ENCODE data around the gene FAM163B. TPM values are rescaled to one million over a fixed set of nuclear protein-coding genes. Genes with fewer than 3 reads are reported as not detected.

Gene FAM163B
- total and polyA plus RNA-seq, 2 experiments from 2014 or later: 0.60 to 1.3 TPM

DNA sequence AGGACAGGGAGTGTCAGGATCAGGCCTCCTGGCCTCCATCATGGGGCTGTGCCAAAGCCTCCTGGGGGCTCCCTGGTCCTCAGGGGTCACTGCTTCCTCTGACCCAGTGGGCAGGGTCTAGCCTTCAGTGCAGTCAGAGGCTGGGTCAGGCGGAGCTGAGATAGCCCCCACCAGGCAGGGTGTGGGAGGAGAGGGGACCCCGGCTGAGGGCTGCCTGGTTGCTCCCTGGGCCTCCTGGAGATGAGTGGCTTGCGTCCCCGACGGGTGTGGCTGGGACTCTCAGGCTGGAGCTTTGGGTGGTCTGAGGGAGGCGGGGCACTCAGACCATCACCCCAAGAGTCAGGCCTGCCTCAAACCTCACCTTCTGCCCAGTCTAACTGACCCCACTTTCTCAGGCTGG lies 21.7 kb downstream of the FAM163B start (continued):
- TF ChIP-seq, protein P1, sequence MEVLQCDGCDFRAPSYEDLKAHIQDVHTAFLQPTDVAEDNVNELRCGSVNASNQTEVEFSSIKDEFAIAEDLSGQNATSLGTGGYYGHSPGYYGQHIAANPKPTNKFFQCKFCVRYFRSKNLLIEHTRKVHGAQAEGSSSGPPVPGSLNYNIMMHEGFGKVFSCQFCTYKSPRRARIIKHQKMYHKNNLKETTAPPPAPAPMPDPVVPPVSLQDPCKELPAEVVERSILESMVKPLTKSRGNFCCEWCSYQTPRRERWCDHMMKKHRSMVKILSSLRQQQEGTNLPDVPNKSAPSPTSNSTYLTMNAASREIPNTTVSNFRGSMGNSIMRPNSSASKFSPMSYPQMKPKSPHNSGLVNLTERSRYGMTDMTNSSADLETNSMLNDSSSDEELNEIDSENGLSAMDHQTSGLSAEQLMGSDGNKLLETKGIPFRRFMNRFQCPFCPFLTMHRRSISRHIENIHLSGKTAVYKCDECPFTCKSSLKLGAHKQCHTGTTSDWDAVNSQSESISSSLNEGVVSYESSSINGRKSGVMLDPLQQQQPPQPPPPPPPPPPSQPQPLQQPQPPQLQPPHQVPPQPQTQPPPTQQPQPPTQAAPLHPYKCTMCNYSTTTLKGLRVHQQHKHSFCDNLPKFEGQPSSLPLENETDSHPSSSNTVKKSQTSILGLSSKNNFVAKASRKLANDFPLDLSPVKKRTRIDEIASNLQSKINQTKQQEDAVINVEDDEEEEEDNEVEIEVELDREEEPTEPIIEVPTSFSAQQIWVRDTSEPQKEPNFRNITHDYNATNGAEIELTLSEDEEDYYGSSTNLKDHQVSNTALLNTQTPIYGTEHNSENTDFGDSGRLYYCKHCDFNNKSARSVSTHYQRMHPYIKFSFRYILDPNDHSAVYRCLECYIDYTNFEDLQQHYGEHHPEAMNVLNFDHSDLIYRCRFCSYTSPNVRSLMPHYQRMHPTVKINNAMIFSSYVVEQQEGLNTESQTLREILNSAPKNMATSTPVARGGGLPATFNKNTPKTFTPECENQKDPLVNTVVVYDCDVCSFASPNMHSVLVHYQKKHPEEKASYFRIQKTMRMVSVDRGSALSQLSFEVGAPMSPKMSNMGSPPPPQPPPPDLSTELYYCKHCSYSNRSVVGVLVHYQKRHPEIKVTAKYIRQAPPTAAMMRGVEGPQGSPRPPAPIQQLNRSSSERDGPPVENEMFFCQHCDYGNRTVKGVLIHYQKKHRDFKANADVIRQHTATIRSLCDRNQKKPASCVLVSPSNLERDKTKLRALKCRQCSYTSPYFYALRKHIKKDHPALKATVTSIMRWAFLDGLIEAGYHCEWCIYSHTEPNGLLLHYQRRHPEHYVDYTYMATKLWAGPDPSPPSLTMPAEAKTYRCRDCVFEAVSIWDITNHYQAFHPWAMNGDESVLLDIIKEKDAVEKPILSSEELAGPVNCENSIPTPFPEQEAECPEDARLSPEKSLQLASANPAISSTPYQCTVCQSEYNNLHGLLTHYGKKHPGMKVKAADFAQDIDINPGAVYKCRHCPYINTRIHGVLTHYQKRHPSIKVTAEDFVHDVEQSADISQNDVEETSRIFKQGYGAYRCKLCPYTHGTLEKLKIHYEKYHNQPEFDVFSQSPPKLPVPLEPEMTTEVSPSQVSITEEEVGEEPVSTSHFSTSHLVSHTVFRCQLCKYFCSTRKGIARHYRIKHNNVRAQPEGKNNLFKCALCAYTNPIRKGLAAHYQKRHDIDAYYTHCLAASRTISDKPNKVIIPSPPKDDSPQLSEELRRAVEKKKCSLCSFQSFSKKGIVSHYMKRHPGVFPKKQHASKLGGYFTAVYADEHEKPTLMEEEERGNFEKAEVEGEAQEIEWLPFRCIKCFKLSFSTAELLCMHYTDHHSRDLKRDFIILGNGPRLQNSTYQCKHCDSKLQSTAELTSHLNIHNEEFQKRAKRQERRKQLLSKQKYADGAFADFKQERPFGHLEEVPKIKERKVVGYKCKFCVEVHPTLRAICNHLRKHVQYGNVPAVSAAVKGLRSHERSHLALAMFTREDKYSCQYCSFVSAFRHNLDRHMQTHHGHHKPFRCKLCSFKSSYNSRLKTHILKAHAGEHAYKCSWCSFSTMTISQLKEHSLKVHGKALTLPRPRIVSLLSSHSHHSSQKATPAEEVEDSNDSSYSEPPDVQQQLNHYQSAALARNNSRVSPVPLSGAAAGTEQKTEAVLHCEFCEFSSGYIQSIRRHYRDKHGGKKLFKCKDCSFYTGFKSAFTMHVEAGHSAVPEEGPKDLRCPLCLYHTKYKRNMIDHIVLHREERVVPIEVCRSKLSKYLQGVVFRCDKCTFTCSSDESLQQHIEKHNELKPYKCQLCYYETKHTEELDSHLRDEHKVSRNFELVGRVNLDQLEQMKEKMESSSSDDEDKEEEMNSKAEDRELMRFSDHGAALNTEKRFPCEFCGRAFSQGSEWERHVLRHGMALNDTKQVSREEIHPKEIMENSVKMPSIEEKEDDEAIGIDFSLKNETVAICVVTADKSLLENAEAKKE (CRISPR knock-in tag; IDR thresholded peaks at IDR 0.05): no peak
- no peak for TF ChIP-seq EZH2 (IDR thresholded peaks at IDR 0.05; ENCODE audit: low read depth, unreplicated experiment)
- no peak for TF ChIP-seq STAT1 (IDR thresholded peaks at IDR 0.05; ENCODE audit: unreplicated experiment)
- TF ChIP-seq POLR2AphosphoS5 (IDR thresholded peaks at IDR 0.05; ENCODE audit: low read depth): no peak
- TF ChIP-seq, protein P2, sequence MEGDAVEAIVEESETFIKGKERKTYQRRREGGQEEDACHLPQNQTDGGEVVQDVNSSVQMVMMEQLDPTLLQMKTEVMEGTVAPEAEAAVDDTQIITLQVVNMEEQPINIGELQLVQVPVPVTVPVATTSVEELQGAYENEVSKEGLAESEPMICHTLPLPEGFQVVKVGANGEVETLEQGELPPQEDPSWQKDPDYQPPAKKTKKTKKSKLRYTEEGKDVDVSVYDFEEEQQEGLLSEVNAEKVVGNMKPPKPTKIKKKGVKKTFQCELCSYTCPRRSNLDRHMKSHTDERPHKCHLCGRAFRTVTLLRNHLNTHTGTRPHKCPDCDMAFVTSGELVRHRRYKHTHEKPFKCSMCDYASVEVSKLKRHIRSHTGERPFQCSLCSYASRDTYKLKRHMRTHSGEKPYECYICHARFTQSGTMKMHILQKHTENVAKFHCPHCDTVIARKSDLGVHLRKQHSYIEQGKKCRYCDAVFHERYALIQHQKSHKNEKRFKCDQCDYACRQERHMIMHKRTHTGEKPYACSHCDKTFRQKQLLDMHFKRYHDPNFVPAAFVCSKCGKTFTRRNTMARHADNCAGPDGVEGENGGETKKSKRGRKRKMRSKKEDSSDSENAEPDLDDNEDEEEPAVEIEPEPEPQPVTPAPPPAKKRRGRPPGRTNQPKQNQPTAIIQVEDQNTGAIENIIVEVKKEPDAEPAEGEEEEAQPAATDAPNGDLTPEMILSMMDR (conservative IDR thresholded peaks at IDR 0.05; ENCODE audit: low read depth in 2 of 2): no peak
- no peak for TF ChIP-seq ZNF331 (CRISPR knock-in tag; IDR thresholded peaks at IDR 0.05; ENCODE audit: low read depth)

DNA sequence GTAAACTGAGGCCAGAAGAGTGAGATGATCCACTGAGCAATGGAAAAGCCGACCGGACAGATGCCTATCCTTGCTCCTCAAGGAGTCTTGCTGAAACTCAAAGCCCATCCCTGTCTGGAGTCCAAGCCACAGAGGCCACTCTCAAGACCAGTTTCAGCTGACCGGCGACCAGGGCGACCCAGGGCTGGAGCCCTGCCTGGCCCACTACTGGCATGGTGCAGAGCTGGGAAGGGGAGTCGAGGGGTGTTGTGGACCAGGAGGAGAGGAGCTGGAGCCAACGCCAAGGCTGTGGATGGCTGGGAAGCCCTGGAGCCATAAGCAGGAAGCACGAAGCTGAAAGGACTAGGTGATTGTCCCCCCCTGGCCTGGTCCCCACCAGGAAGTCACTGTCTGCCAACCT lies 22.1 kb downstream of the FAM163B start:
- peaks cover 7% of the 10 kb centered on the region for H3K4me1 ChIP-seq (ENCODE audit: insufficient read depth)
- no peak for TF ChIP-seq ZNF331 (CRISPR knock-in tag; IDR thresholded peaks at IDR 0.05; ENCODE audit: low read depth)
- no peak for TF ChIP-seq NANOG (IDR thresholded peaks at IDR 0.05; ENCODE audit: borderline replicate concordance)
- no peak for TF ChIP-seq JUNB (IDR thresholded peaks at IDR 0.05; ENCODE audit: unreplicated experiment)
- no peak for TF ChIP-seq ZNF114 (CRISPR knock-in tag; IDR thresholded peaks at IDR 0.05)
- TF ChIP-seq, protein P3, sequence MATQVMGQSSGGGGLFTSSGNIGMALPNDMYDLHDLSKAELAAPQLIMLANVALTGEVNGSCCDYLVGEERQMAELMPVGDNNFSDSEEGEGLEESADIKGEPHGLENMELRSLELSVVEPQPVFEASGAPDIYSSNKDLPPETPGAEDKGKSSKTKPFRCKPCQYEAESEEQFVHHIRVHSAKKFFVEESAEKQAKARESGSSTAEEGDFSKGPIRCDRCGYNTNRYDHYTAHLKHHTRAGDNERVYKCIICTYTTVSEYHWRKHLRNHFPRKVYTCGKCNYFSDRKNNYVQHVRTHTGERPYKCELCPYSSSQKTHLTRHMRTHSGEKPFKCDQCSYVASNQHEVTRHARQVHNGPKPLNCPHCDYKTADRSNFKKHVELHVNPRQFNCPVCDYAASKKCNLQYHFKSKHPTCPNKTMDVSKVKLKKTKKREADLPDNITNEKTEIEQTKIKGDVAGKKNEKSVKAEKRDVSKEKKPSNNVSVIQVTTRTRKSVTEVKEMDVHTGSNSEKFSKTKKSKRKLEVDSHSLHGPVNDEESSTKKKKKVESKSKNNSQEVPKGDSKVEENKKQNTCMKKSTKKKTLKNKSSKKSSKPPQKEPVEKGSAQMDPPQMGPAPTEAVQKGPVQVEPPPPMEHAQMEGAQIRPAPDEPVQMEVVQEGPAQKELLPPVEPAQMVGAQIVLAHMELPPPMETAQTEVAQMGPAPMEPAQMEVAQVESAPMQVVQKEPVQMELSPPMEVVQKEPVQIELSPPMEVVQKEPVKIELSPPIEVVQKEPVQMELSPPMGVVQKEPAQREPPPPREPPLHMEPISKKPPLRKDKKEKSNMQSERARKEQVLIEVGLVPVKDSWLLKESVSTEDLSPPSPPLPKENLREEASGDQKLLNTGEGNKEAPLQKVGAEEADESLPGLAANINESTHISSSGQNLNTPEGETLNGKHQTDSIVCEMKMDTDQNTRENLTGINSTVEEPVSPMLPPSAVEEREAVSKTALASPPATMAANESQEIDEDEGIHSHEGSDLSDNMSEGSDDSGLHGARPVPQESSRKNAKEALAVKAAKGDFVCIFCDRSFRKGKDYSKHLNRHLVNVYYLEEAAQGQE (IDR thresholded peaks at IDR 0.05; ENCODE audit: unreplicated experiment): no peak
- TF ChIP-seq EZH2 (IDR thresholded peaks at IDR 0.05; ENCODE audit: low read depth, unreplicated experiment): no peak
- TF ChIP-seq, protein P4, sequence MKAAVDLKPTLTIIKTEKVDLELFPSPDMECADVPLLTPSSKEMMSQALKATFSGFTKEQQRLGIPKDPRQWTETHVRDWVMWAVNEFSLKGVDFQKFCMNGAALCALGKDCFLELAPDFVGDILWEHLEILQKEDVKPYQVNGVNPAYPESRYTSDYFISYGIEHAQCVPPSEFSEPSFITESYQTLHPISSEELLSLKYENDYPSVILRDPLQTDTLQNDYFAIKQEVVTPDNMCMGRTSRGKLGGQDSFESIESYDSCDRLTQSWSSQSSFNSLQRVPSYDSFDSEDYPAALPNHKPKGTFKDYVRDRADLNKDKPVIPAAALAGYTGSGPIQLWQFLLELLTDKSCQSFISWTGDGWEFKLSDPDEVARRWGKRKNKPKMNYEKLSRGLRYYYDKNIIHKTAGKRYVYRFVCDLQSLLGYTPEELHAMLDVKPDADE (IDR thresholded peaks at IDR 0.05): no peak
- TF ChIP-seq POLR2AphosphoS5 (IDR thresholded peaks at IDR 0.05; ENCODE audit: low read depth): no peak
- TF ChIP-seq EZH2phosphoT487 (IDR thresholded peaks at IDR 0.05; ENCODE audit: unreplicated experiment): no peak

More for the DNA sequence above, 22.1 kb downstream of the FAM163B start:
- Histone ChIP-seq H3K27ac (ENCODE audit: low read depth) (no peak overlapping the region), H3K4me2 (no peak overlapping the region), H3K9me2 (ENCODE audit: insufficient read depth) (no peaks in the 10 kb centered on the region), H3K27me3 (ENCODE audit: insufficient read depth) (no peaks in the 10 kb centered on the region), H3K4me3 (no peak overlapping the region), H3F3A (replicated peaks; ENCODE audit: low read depth) (no peaks in the 10 kb centered on the region; the same call in 1 of the 2 replicates), H3K79me2 (replicated peaks; ENCODE audit: insufficient read depth) (no peaks in the 10 kb centered on the region), H4K20me1 (replicated peaks; ENCODE audit: insufficient read depth) (no peaks in the 10 kb centered on the region), H2AFZ (no peak overlapping the region), H3K36me3 (ENCODE audit: insufficient read depth) (no peaks in the 10 kb centered on the region)
- Mint-ChIP-seq H3K9me3 (peaks cover 9% of the 10 kb centered on the region), H3K36me3 (ENCODE audit: low read depth) (peaks cover 8% of the 10 kb centered on the region), H3K27me3 (ENCODE audit: insufficient read depth, low read depth, poor library complexity) (peaks cover 4% of the 10 kb centered on the region), H3K27ac (no peak overlapping the region), H3K4me1 (peaks cover 30% of the 10 kb centered on the region), H3K4me3 (no peak overlapping the region)
- DNase-seq (ENCODE audit: low spot score) (no peak), ATAC-seq (no peak)
